ENCODE data around the gene COPB1.

DNA sequence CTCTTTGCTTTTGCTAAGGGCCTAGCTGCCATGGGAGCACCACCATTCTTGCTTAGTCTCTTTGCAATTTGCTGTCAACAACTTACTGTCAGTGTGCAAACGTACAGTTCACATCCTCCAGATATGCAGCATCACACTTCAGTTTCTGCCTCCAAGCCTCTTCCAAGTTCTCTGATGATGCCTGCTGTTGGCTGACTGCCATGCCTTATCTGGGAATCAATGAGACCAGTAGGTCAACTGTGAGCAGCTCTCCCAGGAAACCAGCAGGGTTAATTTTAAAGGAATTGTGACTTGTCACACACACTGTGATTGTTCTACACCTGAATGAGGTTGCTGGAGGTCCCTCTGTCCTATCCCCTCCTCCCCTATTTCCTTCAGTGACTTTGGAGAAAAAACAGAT, 56.0 kb downstream of the COPB1 start:
- no peak for TF ChIP-seq CTCF (IDR thresholded peaks at IDR 0.05; ENCODE audit: borderline replicate concordance, extremely low read depth, low read length, poor library complexity, severe bottlenecking)
- TF ChIP-seq EZH2 (IDR thresholded peaks at IDR 0.05; ENCODE audit: borderline replicate concordance, low read depth, low read length, severe bottlenecking), result no peak

Data from DND-41 (cell line).